Measurements from ENCODE around the gene RBM44.
"Not testable (repeated sequence)": the region's sequence is repeated elsewhere in the genome, so short reads cannot be mapped to it uniquely, and the experiment has no call there.

Gene RBM44

DNA sequence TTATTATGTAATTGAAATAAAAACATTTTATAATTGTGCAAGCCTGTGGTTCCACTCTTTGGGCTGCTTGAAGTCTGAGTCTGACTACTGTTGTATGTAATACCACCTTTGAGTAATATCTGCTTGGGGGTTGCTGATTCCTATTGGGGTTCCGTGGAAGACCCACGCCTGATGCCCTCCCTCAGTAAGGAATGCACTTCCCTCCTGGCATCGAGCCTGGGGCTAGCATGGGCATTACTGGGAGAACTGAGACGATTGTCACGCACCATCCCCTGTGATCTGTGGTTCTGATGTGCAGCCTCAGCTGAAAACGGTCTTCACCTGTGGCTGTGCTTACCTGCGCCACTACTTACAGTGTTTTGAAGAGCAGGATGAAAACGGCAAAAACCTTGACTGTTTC, 32.7 kb upstream of the RBM44 start:
- TF ChIP-seq, protein P1, sequence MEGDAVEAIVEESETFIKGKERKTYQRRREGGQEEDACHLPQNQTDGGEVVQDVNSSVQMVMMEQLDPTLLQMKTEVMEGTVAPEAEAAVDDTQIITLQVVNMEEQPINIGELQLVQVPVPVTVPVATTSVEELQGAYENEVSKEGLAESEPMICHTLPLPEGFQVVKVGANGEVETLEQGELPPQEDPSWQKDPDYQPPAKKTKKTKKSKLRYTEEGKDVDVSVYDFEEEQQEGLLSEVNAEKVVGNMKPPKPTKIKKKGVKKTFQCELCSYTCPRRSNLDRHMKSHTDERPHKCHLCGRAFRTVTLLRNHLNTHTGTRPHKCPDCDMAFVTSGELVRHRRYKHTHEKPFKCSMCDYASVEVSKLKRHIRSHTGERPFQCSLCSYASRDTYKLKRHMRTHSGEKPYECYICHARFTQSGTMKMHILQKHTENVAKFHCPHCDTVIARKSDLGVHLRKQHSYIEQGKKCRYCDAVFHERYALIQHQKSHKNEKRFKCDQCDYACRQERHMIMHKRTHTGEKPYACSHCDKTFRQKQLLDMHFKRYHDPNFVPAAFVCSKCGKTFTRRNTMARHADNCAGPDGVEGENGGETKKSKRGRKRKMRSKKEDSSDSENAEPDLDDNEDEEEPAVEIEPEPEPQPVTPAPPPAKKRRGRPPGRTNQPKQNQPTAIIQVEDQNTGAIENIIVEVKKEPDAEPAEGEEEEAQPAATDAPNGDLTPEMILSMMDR (IDR thresholded peaks at IDR 0.05; ENCODE audit: borderline replicate concordance, insufficient read depth, low read depth, low read length), result no peak
- no peak overlapping the region for H3K4me3 ChIP-seq (ENCODE audit: low read depth, low read length)

DNA sequence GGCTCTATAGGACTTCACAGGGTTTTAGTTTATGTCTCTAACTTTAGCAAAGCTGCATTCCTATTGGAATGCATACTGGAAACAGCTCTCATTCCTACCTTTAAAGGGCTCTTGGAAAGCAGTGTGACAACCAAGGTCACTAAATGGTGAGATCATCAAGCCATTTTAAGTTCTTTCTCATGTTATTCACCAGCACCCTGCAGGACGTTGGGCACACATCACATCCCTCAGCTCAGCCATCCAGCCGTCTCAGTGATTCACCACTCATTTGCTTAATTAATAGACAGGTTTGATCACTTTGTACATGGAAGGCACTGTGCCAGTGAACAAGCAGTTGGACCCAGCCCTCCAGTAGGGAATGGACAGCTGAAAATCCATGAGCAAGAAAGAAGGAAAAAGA, 32.2 kb upstream of the RBM44 start:
- TF ChIP-seq, protein P1 (IDR thresholded peaks at IDR 0.05; ENCODE audit: borderline replicate concordance, insufficient read depth, low read depth, low read length), result no peak

DNA sequence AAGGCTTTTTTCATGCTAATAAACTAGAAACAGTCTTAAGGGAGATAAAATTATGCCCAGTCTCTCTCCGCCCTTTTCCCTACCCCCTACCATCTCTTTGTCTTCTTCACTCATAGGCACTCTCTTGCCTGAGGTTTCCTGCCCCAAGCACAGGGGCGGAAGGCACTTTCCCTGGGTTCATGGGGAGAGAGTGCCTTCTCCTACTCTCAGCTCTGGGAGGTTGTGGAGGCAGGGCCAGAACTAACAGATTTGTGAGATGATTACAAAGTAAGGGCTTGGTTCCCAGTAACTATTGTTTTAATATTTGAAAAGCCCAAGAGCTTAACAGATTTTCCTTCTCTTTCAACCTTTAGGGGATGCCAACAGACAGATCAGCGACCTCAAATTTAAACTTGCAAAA, 26.1 kb upstream of the RBM44 start:
- TF ChIP-seq, protein P1 (IDR thresholded peaks at IDR 0.05; ENCODE audit: borderline replicate concordance, insufficient read depth, low read depth, low read length), result no peak
- no peak overlapping the region for H3K4me3 ChIP-seq (ENCODE audit: low read depth, low read length)

More for the DNA sequence above, 32.2 kb upstream of the RBM44 start:
- H3K4me3 ChIP-seq (ENCODE audit: low read depth, low read length), result no peak overlapping the region

DNA sequence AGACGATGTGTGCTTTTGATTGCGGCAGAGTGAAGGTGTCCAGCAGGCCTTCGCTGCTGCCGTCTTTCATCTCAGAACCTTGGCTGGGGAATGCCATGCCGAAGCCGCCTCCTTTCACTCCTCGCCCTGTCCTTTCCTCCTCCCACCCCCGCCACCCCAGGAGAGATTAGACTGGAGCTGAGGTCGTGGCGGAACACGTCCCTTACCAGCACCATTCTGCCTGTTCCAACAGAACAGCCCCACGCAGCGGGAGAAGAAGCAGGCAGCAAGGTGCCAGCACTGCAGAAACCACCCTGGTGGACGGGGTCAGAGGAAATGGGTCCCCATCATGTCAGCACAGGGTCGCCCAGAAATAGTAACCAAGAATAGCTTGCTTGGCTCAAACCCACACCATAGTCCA, 24.8 kb upstream of the RBM44 start:
- TF ChIP-seq, protein P1 (IDR thresholded peaks at IDR 0.05; ENCODE audit: borderline replicate concordance, insufficient read depth, low read depth, low read length), result no peak
- no peak overlapping the region for H3K4me3 ChIP-seq (ENCODE audit: low read depth, low read length)

DNA sequence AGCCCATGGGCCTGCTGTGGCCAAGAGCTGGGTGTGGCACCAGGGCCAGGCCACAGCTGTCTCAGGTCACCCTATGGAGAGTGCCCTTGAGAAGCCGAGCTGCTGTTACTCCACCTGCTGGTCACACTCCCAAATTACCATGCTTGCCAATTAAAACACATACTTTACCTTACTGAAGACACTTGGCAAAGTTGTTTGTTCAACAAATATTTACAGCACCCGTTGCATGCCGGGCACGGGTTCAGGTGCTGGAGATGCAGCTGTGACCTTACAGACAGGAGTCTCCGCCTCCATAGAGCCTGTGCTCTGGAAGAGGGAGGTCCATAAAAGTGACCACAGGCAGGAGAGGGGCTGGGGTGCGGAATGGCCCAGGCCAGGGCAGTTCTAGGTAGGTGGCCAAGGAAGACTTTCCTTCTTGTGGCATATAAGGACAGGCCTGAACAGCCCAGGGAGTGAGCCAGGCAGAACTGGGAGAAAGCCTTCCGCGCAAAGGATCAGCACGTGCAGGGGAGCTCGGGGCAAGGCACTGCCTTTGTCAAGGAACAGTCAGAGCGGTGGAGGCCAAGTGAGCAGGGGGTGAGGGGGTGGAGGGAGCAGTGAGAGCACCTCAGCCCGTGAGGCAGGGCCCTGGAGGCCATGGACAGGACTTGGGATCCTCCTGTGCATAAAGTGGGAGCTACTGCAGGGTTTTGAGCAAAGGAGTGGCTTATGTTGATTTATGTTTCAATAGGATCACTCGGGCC, 23.6 kb upstream of the RBM44 start:
- TF ChIP-seq, protein P1 (IDR thresholded peaks at IDR 0.05; ENCODE audit: borderline replicate concordance, insufficient read depth, low read depth, low read length), result peak; percentile 73
- no peak overlapping the region for H3K4me3 ChIP-seq (ENCODE audit: low read depth, low read length)

DNA sequence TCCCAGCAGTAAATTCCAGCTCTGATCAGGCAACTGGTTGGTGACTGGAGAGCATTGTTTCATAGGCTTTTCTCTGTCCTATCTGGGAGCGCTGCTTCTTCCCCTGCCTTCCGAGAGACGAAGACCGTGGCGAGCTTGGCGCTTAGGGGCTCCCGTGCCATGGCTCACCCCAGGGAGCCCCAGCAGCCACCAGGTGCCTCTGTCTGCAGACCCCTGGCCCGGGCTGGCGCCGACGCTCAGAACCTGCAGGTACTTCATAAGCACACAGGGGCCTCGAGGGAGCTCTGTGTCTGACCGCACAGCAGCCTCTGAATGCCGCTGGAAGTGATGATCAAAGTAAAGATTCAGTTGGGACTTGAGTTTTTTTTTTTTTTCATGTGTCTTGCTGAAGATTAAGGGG, 19.1 kb upstream of the RBM44 start:
- TF ChIP-seq, protein P1 (IDR thresholded peaks at IDR 0.05; ENCODE audit: borderline replicate concordance, insufficient read depth, low read depth, low read length), result no peak

DNA sequence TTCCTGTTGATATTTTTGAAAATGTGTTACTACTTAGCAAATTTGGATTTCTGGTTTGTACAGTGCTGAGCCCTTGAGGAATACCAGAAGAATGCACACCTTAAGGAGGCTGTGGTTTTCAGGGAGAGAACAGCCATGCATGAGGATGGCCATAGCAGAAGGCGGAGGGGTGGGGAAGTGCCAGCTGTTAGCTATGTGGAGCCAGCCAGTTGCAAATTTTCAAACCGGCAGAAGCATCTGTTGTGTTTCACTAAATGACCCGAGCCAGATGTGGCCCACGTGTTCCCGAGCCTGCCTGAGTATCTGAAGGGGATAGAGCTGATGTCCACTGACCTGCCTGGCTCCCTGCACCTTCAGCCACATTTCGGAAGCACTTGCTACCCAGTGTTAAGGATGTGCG, 16.4 kb upstream of the RBM44 start:
- H3K4me3 ChIP-seq (ENCODE audit: low read depth, low read length), result no peak overlapping the region
- TF ChIP-seq, protein P1 (IDR thresholded peaks at IDR 0.05; ENCODE audit: borderline replicate concordance, insufficient read depth, low read depth, low read length), result no peak

More for the DNA sequence above, 19.1 kb upstream of the RBM44 start:
- no peak overlapping the region for H3K4me3 ChIP-seq (ENCODE audit: low read depth, low read length)

DNA sequence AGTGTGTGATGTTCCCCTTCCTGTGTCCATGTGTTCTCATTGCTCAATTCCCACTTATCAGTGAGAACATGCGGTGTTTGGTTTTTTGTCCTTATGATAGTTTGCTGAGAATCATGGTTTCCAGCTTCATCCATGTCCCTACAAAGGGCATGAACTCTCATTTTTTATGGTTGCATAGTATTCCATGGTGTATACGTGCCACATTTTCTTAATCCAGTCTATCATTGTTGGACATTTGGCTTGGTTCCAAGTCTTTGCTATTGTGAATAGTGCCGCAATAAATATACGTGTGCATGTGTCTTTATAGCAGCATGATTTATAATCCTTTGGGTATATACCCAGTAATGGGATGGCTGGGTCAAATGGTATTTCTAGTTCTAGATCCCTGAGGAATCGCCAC, 14.9 kb upstream of the RBM44 start:
- H3K4me3 ChIP-seq (ENCODE audit: low read depth, low read length), result not testable (repeated sequence)

Measured in GM12875 (cell line).